Measurements from ENCODE around the gene GALNT9.

DNA sequence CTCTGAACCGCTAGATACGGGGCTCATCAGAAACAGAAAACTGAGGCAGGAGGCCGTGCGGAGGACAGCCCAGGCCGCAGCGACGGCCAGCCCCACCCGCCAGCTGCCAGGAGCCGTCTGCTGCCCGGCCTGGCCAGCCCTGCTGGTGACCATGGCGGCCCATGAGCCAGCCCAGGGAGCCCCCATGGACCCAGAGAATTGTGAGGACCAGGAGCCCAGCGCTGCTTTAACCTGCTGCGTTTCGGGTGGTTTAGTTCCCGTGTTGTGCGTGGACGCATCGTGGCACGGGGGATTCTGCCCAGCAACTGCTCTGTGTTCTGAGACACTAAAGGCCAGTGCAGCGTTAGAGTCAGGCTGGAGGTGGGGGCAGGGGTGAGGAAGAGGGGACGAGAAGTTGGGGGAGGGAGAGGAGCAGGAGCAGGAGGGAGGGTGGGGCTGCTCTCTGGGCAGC, 140.9 kb downstream of the GALNT9 start:
- TF ChIP-seq EZH2 (IDR thresholded peaks at IDR 0.05; ENCODE audit: insufficient read depth, poor library complexity, severe bottlenecking) (no peak), EZH2phosphoT487 (IDR thresholded peaks at IDR 0.05; ENCODE audit: insufficient read depth, low read depth) (no peak)
